ENCODE data around the gene RIN1.

The RIN1 gene

GRCh38 chr11:66282468-66283455, 53.5 kb downstream of the RIN1 start:
- DNase-seq (ENCODE audit: low read depth), result peak; percentile 100

All from T-helper 22 cell (primary cell).